Neural crest cell (in vitro differentiated cells): ENCODE data around the gene RABGAP1L. TPM values are rescaled to one million over a fixed set of nuclear protein-coding genes. Genes with fewer than 3 reads are reported as not detected.
A peak's percentile ranks its signal among the peaks of the same experiment; 100 is the strongest.

Experiments used
- DNase-seq: peaks from one replicate; pipeline ENCODE4 v3.0.0; 2021; ENCODE audit warnings: low read depth, mixed read lengths, low spot score
- H3K27ac Mint-ChIP-seq: one replicate; pipeline ENCODE4 v1.8.0; 2021; ENCODE audit warnings: mild to moderate bottlenecking, mixed read lengths; ENCODE audit not compliant: unreplicated experiment
- H3K27me3 Mint-ChIP-seq: 2 replicates; pipeline ENCODE4 v1.8.0; 2021; ENCODE audit warnings: low read depth, mild to moderate bottlenecking, mixed read lengths
- H3K36me3 Mint-ChIP-seq: 2 replicates; pipeline ENCODE4 v1.8.0; 2021; ENCODE audit warnings: low read depth, mild to moderate bottlenecking, mixed read lengths
- H3K4me1 Mint-ChIP-seq: 2 replicates; pipeline ENCODE4 v1.8.0; 2021; ENCODE audit warnings: mixed read lengths
- H3K4me3 Mint-ChIP-seq: one replicate; pipeline ENCODE4 v1.8.0; 2021; ENCODE audit warnings: mild to moderate bottlenecking, mixed read lengths
- H3K9me3 Mint-ChIP-seq: 2 replicates; pipeline ENCODE4 v1.8.0; 2021; ENCODE audit warnings: mixed read lengths
- total RNA-seq: library from RNA; stranded (reverse); gene quantifications from 2 replicates; pipeline ENCODE4 v1.2.1, GENCODE V29; 2021
- TF ChIP-seq, protein P1 (sequence below): fragments of 200-600 bp; sonication (generic); conservative IDR thresholded peaks from 2 replicates; pipeline ENCODE4 v1.5.0; 2021; ENCODE audit warnings: antibody characterized with exemption, mild to moderate bottlenecking

The RABGAP1L gene
- total RNA-seq, 1 donor from 2014 or later: 25.6 TPM

DNA sequence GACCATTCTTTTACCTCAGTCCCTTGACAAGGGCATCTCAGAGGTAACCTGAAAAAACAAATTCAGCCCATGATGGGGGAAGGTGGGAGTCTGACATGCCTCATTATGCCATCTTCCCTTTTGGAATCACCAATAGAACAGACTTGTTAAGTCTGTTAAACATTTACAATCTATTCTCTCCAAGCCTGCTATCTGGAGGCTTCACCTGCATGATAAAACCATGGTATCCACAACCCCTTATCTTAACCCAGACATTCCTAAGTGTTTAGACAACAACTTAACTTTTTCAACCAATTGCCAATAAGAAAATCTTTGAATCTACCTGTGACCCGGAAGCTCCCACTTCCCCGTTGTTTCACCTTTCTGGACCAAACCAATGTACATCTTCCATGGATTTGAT is 607.4 kb downstream of the RABGAP1L start:
- TF ChIP-seq, protein P1, sequence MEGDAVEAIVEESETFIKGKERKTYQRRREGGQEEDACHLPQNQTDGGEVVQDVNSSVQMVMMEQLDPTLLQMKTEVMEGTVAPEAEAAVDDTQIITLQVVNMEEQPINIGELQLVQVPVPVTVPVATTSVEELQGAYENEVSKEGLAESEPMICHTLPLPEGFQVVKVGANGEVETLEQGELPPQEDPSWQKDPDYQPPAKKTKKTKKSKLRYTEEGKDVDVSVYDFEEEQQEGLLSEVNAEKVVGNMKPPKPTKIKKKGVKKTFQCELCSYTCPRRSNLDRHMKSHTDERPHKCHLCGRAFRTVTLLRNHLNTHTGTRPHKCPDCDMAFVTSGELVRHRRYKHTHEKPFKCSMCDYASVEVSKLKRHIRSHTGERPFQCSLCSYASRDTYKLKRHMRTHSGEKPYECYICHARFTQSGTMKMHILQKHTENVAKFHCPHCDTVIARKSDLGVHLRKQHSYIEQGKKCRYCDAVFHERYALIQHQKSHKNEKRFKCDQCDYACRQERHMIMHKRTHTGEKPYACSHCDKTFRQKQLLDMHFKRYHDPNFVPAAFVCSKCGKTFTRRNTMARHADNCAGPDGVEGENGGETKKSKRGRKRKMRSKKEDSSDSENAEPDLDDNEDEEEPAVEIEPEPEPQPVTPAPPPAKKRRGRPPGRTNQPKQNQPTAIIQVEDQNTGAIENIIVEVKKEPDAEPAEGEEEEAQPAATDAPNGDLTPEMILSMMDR: no peak

DNA sequence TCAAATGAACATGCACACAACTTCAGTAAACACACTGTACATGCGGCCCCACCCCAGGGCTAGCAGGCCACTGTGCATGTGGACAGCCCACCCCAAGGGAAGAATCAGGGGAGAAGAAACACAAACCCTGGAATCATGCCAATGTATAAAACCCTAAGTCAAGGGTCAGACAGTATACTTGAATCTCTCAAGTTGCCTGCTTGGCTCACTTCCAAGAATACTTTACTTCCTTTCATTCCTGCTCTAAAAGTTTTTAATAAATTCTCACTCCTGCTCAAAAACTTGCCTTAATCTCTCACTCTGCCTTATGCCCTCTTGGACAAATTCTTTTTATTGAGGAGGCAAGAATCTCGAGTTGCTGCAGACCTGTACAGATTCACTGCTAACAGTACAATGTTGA is 609.2 kb downstream of the RABGAP1L start:
- Mint-ChIP-seq H3K27me3 (no peaks in the 10 kb centered on the region), H3K36me3 (no peaks in the 10 kb centered on the region), H3K27ac (peak overlapping the region; percentile 24), H3K4me3 (no peak overlapping the region), H3K9me3 (peaks cover 2% of the 10 kb centered on the region), H3K4me1 (no peaks in the 10 kb centered on the region)
- TF ChIP-seq, protein P1: no peak
- DNase-seq: no peak

More for the DNA sequence above, 607.4 kb downstream of the RABGAP1L start:
- H3K27ac Mint-ChIP-seq: no peak overlapping the region
- H3K4me3 Mint-ChIP-seq: no peak overlapping the region
- H3K9me3 Mint-ChIP-seq: peaks cover 2% of the 10 kb centered on the region
- H3K27me3 Mint-ChIP-seq: no peaks in the 10 kb centered on the region
- no peak for DNase-seq
- H3K4me1 Mint-ChIP-seq: no peaks in the 10 kb centered on the region
- no peaks in the 10 kb centered on the region for H3K36me3 Mint-ChIP-seq

DNA sequence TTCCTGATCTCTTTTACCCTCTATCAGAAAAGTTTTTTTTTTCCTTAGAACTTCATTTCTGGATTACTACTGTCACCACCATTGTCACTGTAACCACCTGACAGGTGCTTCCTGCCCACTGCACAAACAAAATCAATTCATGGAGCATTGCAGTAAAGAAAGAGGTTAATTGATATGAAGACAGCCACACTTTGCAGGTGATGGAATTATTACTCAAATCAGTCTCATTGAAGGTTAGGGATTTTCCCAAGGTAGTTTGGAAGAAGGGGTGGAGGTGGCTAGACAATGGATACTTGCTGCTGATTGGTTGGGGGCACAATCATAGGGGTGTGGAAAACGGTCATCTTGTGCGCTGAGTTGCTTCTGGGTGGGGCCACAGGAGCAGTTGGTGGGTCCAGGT is 609.6 kb downstream of the RABGAP1L start:
- Mint-ChIP-seq H3K27me3 (no peaks in the 10 kb centered on the region), H3K9me3 (no peaks in the 10 kb centered on the region), H3K4me1 (no peaks in the 10 kb centered on the region), H3K4me3 (no peak overlapping the region), H3K36me3 (no peaks in the 10 kb centered on the region), H3K27ac (no peak overlapping the region)
- TF ChIP-seq, protein P1: no peak
- no peak for DNase-seq

DNA sequence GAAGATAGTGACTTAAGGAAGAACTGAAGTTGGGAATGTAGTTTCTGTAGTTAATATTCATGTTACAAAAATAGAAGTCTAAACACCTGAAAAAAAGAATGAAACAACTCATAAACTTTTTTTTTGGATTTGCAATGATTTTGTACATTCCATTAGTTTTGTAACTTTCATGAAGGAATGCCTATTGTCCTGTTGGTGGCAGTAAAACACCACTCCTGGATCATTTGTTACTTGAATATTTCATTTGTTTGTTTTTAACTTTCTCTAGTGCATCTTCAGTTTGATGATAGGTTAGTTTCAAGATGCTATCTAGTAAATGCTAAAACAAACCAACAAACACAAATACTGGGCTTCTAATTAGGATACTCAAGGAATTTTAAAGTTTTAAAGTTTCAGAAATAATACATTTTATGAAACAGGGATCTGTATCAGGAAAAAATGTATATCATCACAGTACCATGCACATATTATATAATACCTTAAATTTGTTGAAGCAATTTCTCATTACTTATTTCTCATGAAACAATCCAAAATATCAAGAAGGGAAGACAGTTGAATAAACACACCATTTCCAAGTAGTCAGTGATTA is 610.7 kb downstream of the RABGAP1L start:
- no peaks in the 10 kb centered on the region for H3K9me3 Mint-ChIP-seq
- TF ChIP-seq, protein P1: peak; percentile 89
- no peak overlapping the region for H3K4me3 Mint-ChIP-seq
- no peak for DNase-seq
- H3K36me3 Mint-ChIP-seq: no peaks in the 10 kb centered on the region
- H3K4me1 Mint-ChIP-seq: no peaks in the 10 kb centered on the region
- H3K27me3 Mint-ChIP-seq: no peaks in the 10 kb centered on the region
- H3K27ac Mint-ChIP-seq: no peak overlapping the region

DNA sequence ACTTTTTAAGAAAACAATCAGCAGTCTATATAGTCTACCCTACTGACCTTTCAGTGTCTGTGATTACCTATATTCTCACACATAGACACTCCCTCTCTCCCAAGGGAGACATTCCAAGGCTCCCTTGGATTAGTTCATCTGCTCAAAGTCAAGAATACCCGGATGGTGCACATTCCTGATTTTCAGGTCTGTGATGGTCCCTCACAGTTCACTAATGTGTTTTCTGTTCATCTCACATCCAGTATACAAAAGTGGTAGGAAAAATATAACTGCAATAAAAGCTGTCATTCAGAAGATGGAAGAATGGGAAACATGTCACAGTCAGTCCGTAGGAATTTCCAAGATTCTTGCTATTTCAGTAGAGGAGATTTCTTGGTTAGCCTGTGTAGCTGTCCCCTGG is 616.3 kb downstream of the RABGAP1L start:
- H3K4me1 Mint-ChIP-seq: no peaks in the 10 kb centered on the region
- no peak for DNase-seq
- H3K27ac Mint-ChIP-seq: no peak overlapping the region
- H3K27me3 Mint-ChIP-seq: no peaks in the 10 kb centered on the region
- no peak overlapping the region for H3K4me3 Mint-ChIP-seq
- no peaks in the 10 kb centered on the region for H3K36me3 Mint-ChIP-seq
- TF ChIP-seq, protein P1: no peak
- H3K9me3 Mint-ChIP-seq: no peaks in the 10 kb centered on the region

DNA sequence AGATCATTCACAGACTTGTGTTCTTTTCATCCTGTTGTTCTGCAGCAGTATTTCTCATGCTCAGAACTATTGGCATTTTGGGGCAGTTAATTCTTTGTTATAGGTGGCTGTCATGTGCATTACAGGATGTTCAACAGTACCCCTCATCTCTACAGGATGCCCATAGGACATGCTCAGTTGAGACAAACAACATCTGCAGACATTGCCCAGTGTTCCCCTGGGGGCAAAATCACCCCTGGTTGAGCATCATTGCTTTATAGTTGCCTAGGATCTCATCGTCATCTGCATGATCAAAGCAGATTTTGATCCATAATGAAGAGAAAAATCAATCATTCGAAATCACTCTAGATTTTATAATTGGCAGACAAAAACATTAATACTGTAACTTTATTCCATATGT is 617.9 kb downstream of the RABGAP1L start:
- DNase-seq: no peak
- Mint-ChIP-seq H3K27ac (no peak overlapping the region), H3K36me3 (no peaks in the 10 kb centered on the region), H3K4me1 (no peaks in the 10 kb centered on the region), H3K27me3 (no peaks in the 10 kb centered on the region), H3K4me3 (no peak overlapping the region), H3K9me3 (no peaks in the 10 kb centered on the region)
- TF ChIP-seq, protein P1: no peak
